OCI-LY7 (cell line): ENCODE measurements around the gene SGIP1. TPM values are rescaled to one million over a fixed set of nuclear protein-coding genes. Genes with fewer than 3 reads are reported as not detected.
"Not testable (repeated sequence)": the region's sequence is repeated elsewhere in the genome, so short reads cannot be mapped to it uniquely, and the experiment has no call there.

ENCODE experiments used
- BruUV-seq: library from RNA; stranded (reverse); fragments of 400-500 nt; replicated peaks from 2 replicates; lab custom pipeline; 2021; lab: Mats Ljungman, UMichigan
- CTCF ChIA-PET: fragments of 300-600 bp; sonication (Branson Sonifier 250); formaldehyde crosslinking; loops from one replicate; lab custom pipeline; 2022; ENCODE audit warnings: antibody characterized with exemption; ENCODE audit not compliant: unreplicated experiment; lab: Charles Lee
- POLR2A ChIA-PET: fragments of 300-600 bp; sonication (Branson Sonifier 250); formaldehyde crosslinking; loops from one replicate; lab custom pipeline; 2022; ENCODE audit warnings: antibody characterized with exemption; lab: Charles Lee
- DNase-seq: peaks from one replicate; pipeline ENCODE4 v3.0.0-alpha.2; 2015; ENCODE audit warnings: low spot score
- H2AFZ ChIP-seq: fragments of 200-600 bp; sonication (generic), shearing (Covaris generic); 2 replicates; pipeline ENCODE4 v1.6.1; 2014; ENCODE audit warnings: mild to moderate bottlenecking, antibody characterized with exemption, low read length, moderate library complexity
- H3K27ac ChIP-seq: fragments of 200-600 bp; sonication (generic); 2 replicates; pipeline ENCODE4 v1.5.1; 2014; ENCODE audit warnings: mixed run types, low read depth, mild to moderate bottlenecking, moderate library complexity, low read length, inconsistent platforms; ENCODE audit not compliant: poor library complexity, severe bottlenecking
- H3K36me3 ChIP-seq: fragments of 200-600 bp; sonication (generic); 2 replicates; pipeline ENCODE4 v1.6.1; 2014; ENCODE audit warnings: mild to moderate bottlenecking, antibody characterized with exemption, low read length, moderate library complexity, mixed read lengths; ENCODE audit not compliant: insufficient read depth
- H3K4me1 ChIP-seq: fragments of 200-600 bp; sonication (generic); 2 replicates; pipeline ENCODE4 v1.5.1; 2014; ENCODE audit warnings: mild to moderate bottlenecking, low read length; ENCODE audit not compliant: insufficient read depth, poor library complexity, severe bottlenecking
- H3K4me2 ChIP-seq: fragments of 200-600 bp; sonication (generic); 2 replicates; pipeline ENCODE4 v1.6.1; 2014; ENCODE audit warnings: mild to moderate bottlenecking, low read length
- H3K4me3 ChIP-seq: fragments of 200-600 bp; sonication (generic); 2 replicates; pipeline ENCODE4 v1.5.1; 2014; ENCODE audit warnings: mild to moderate bottlenecking, low read depth, low read length; ENCODE audit not compliant: poor library complexity, severe bottlenecking
- H3K79me2 ChIP-seq: fragments of 200-600 bp; sonication (generic); 2 replicates; pipeline ENCODE4 v1.6.1; 2016; ENCODE audit warnings: low read depth, mild to moderate bottlenecking, low read length, moderate library complexity, mixed read lengths; ENCODE audit not compliant: insufficient read depth
- H3K9me2 ChIP-seq: fragments of 200-600 bp; sonication (generic); 2 replicates; pipeline ENCODE4 v1.6.1; 2016; ENCODE audit warnings: mild to moderate bottlenecking, low read length, mixed read lengths; ENCODE audit not compliant: insufficient read depth
- H3K9me3 ChIP-seq: fragments of 200-600 bp; sonication (generic); 2 replicates; pipeline ENCODE4 v1.6.1; 2014; ENCODE audit warnings: mild to moderate bottlenecking, mixed run types, low read length, mixed read lengths
- H4K20me1 ChIP-seq: fragments of 200-600 bp; sonication (generic); 2 replicates; pipeline ENCODE4 v1.6.1; 2014; ENCODE audit warnings: mild to moderate bottlenecking, antibody characterized with exemption, low read length, moderate library complexity, mixed read lengths; ENCODE audit not compliant: insufficient read depth
- CTCF ChIP-seq: fragments of 200-600 bp; sonication (generic); conservative IDR thresholded peaks from 2 replicates; pipeline ENCODE4 v1.5.1; 2014; ENCODE audit warnings: mild to moderate bottlenecking, antibody characterized with exemption, low read length, moderate library complexity, mixed read lengths
- EZH2phosphoT487 ChIP-seq: fragments of 200-600 bp; sonication (generic); IDR thresholded peaks from 2 replicates; pipeline ENCODE4 v1.6.1; 2018; ENCODE audit warnings: low read depth, borderline replicate concordance, mild to moderate bottlenecking, mixed run types, antibody characterized with exemption, low read length, moderate library complexity, mixed read lengths
- intact Hi-C: fragments of 100-400 bp; cut with micrococcal nuclease; formaldehyde crosslinking; loops from one replicate; pipeline ENCODE4 v1.10.0; 2022; ENCODE audit not compliant: unreplicated experiment
- total RNA-seq, 2 experiments: library from RNA; depleted of rRNA in 1 of 2; stranded (reverse); fragments of >200 nt in 1 of 2; shearing (Covaris generic) in 1 of 2; gene quantifications; 2 replicates each; pipeline ENCODE4 v1.2.3, GENCODE V29; 2014 to 2022

The SGIP1 gene
- total RNA-seq, 2 experiments from 2014 or later: not detected

GRCh38 chr1:66779475-66780078 lies 245.6 kb downstream of the SGIP1 start:
- H3K9me2 ChIP-seq: no peaks in the 10 kb centered on the region
- no peaks in the 10 kb centered on the region; the same call in 1 of the 2 replicates for H3K36me3 ChIP-seq
- ChIA-PET CTCF (no interaction called here), POLR2A (interaction anchor here (1.3 to 3.1 kb wide), 4 partner anchors 9 to 22 kb away, joined by 6 to 15 read pairs (median 7); no protein-coding TSS in a partner anchor)
- intact Hi-C loops: no loop called here
- peaks cover 5% of the 10 kb centered on the region; the same call in 1 of the 2 replicates for H3K9me3 ChIP-seq
- no peak for DNase-seq
- no peaks in the 10 kb centered on the region for H3K79me2 ChIP-seq
- no TSS peak for BruUV-seq
- H3K4me3 ChIP-seq: no peak overlapping the region
- no peaks in the 10 kb centered on the region for H4K20me1 ChIP-seq
- H2AFZ ChIP-seq: peak overlapping the region; percentile 46; the same call in 1 of the 2 replicates
- no peak overlapping the region for H3K27ac ChIP-seq
- no peak for TF ChIP-seq CTCF
- no peak for TF ChIP-seq EZH2phosphoT487
- H3K4me1 ChIP-seq: peaks cover 21% of the 10 kb centered on the region
- H3K4me2 ChIP-seq: no peak overlapping the region; the same call in 1 of the 2 replicates

GRCh38 chr1:66785800-66786199 lies 251.8 kb downstream of the SGIP1 start:
- H3K9me3 ChIP-seq, POLR2A ChIA-PET, H3K4me2 ChIP-seq, H3K9me2 ChIP-seq, intact Hi-C loops, H4K20me1 ChIP-seq, H3K27ac ChIP-seq, H3K4me3 ChIP-seq, BruUV-seq, H3K79me2 ChIP-seq, DNase-seq, CTCF ChIA-PET, H3K36me3 ChIP-seq, H2AFZ ChIP-seq: not testable (repeated sequence)
- H3K4me1 ChIP-seq: peaks cover 20% of the 10 kb centered on the region

GRCh38 chr1:66787641-66788040 lies 253.7 kb downstream of the SGIP1 start:
- TF ChIP-seq CTCF (no peak), EZH2phosphoT487 (no peak)
- peak overlapping the region; percentile 93; the same call in 1 of the 2 replicates for H2AFZ ChIP-seq
- H3K27ac ChIP-seq: peak overlapping the region; percentile 9
- H4K20me1 ChIP-seq: no peaks in the 10 kb centered on the region
- no peaks in the 10 kb centered on the region for H3K9me3 ChIP-seq
- no peak overlapping the region for H3K4me3 ChIP-seq
- H3K4me2 ChIP-seq: peak overlapping the region; percentile 69
- no peak for DNase-seq
- CTCF ChIA-PET: no interaction called here
- H3K9me2 ChIP-seq: no peaks in the 10 kb centered on the region
- peaks cover 20% of the 10 kb centered on the region for H3K4me1 ChIP-seq
- POLR2A ChIA-PET: interaction anchor here (0.6 to 2.4 kb wide), 5 partner anchors 9 to 953 kb away, joined by 3 to 15 read pairs (median 3); no protein-coding TSS in a partner anchor
- intact Hi-C loops: no loop called here
- BruUV-seq: no TSS peak
- no peaks in the 10 kb centered on the region for H3K79me2 ChIP-seq
- H3K36me3 ChIP-seq: no peaks in the 10 kb centered on the region
